Measurements from ENCODE around the gene ZBTB24.

GRCh38 chr6:109531446-109531845 is 48.4 kb upstream of the ZBTB24 start:
- TF ChIP-seq EZH2phosphoT487 (IDR thresholded peaks at IDR 0.05; ENCODE audit: insufficient read depth, low read depth) (no peak), EZH2 (IDR thresholded peaks at IDR 0.05; ENCODE audit: insufficient read depth, poor library complexity, severe bottlenecking) (no peak)
